Smooth muscle cell (in vitro differentiated cells): Measurements from ENCODE around the gene ZNF165. TPM values are rescaled to one million over a fixed set of nuclear protein-coding genes. Genes with fewer than 3 reads are reported as not detected.
"Not testable (repeated sequence)": the region's sequence is repeated elsewhere in the genome, so short reads cannot be mapped to it uniquely, and the experiment has no call there.

Source experiments
- DNase-seq: peaks from one replicate; lab custom pipeline; 2025; ENCODE audit not compliant: unreplicated experiment; lab: John Stamatoyannopoulos, UW
- H2AFZ ChIP-seq: fragments of 200-600 bp; sonication (generic); 2 replicates; pipeline ENCODE4 v1.6.0; 2016; ENCODE audit warnings: antibody characterized with exemption, low read depth, mild to moderate bottlenecking
- H3F3A ChIP-seq: fragments of 200-600 bp; sonication (generic); 2 replicates; pipeline ENCODE4 v1.6.0; 2017; ENCODE audit warnings: antibody characterized with exemption, low read depth
- H3K27ac ChIP-seq: fragments of 200-600 bp; sonication (generic); 2 replicates; pipeline ENCODE4 v1.5.1; 2016; ENCODE audit warnings: low read depth, mild to moderate bottlenecking
- H3K27me3 ChIP-seq: fragments of 200-600 bp; sonication (generic); 2 replicates; pipeline ENCODE4 v1.6.1; 2016; ENCODE audit warnings: low read depth, mild to moderate bottlenecking
- H3K36me3 ChIP-seq: fragments of 200-600 bp; sonication (generic); 2 replicates; pipeline ENCODE4 v1.5.1; 2016; ENCODE audit warnings: low read depth
- H3K4me1 ChIP-seq: fragments of 200-600 bp; sonication (generic); 2 replicates; pipeline ENCODE4 v1.5.1; 2016; ENCODE audit warnings: low read depth
- H3K4me2 ChIP-seq: fragments of 200-600 bp; sonication (generic); 2 replicates; pipeline ENCODE4 v1.6.0; 2016; ENCODE audit warnings: mild to moderate bottlenecking
- H3K4me3 ChIP-seq: fragments of 200-600 bp; sonication (generic); 2 replicates; pipeline ENCODE4 v1.5.1; 2016; ENCODE audit warnings: mild to moderate bottlenecking
- H3K79me2 ChIP-seq: fragments of 200-600 bp; sonication (generic); 2 replicates; pipeline ENCODE4 v1.6.0; 2016; ENCODE audit warnings: low read depth, mild to moderate bottlenecking
- H3K9ac ChIP-seq: fragments of 200-600 bp; sonication (generic); 2 replicates; pipeline ENCODE4 v1.6.0; 2016; ENCODE audit warnings: low read depth
- H3K9me3 ChIP-seq: fragments of 200-600 bp; sonication (generic); replicated peaks from 2 replicates; pipeline ENCODE4 v1.5.1; 2016; ENCODE audit warnings: low read depth
- H4K20me1 ChIP-seq: fragments of 200-600 bp; sonication (generic); 2 replicates; pipeline ENCODE4 v1.6.0; 2016; ENCODE audit warnings: low read depth
- WGBS: methylation state at CpG from one replicate; pipeline ENCODE4 v1.1.7; 2016; ENCODE audit warnings: low lambda C conversion rate; 5-methylcytosine and 5-hydroxymethylcytosine counted together
- polyA plus RNA-seq: library from polyadenylated mRNA; unstranded; fragments of >200 nt; fragmentation: Nextera tagmentation; extraction: Ambion mirVana; gene quantifications from 2 replicates; pipeline ENCODE4 v1.2.1, GENCODE V29; 2016
- total RNA-seq: library from RNA; depleted of rRNA; stranded (reverse); fragments of >200 nt; gene quantifications from 2 replicates; pipeline ENCODE4 v1.2.3, GENCODE V29; 2014
- TF ChIP-seq, protein P1 (sequence below): fragments of 200-600 bp; sonication (generic); IDR thresholded peaks from 2 replicates; pipeline ENCODE4 v1.5.1; 2017; ENCODE audit warnings: borderline replicate concordance, mild to moderate bottlenecking, antibody characterized with exemption; ENCODE audit not compliant: insufficient read depth, poor library complexity, severe bottlenecking

The ZNF165 gene
- total and polyA plus RNA-seq, 2 experiments from 2014 or later = 0.29 to 0.72 TPM

DNA sequence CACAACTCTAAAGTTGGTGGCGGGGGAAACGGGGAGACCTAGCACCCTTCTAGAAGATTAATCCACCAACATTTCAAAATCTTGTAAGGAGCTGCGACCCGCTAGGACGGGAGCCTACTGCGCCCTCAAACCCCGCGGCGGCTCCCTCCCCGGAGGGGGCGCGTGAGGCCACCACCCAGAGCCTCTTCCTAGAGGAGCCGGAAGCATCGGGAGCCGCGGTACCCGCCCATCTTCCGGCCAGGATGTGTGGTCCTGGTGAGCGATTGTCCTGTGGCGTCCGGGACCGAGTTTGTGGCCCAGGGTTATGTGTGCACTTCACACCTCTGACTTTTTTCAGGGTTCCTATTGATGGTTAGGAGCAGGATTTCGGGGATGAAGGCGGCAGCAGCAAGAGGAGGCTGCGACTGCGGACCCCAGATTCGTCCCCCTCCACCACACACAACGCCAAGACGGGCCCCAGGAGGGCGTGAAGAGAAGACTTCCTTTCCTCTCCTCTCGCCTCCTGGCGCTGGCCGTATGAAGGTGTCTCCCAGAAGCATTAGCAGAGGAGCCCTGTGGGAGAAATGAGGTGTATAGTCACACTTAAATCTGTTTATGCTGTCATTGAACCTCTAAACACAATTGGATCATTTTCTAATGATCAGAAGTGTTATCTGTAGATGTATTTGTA, 10.7 kb downstream of the ZNF165 start:
- H3K9me3 ChIP-seq = peaks cover 11% of the 10 kb centered on the region
- H3K27me3 ChIP-seq = no peaks in the 10 kb centered on the region
- no peaks in the 10 kb centered on the region for H3K4me1 ChIP-seq
- H3K4me2 ChIP-seq = no peak overlapping the region
- no peaks in the 10 kb centered on the region for H4K20me1 ChIP-seq
- H2AFZ ChIP-seq = no peak overlapping the region
- no peak overlapping the region for H3K27ac ChIP-seq
- H3K79me2 ChIP-seq = no peaks in the 10 kb centered on the region
- H3F3A ChIP-seq = no peaks in the 10 kb centered on the region
- no peak overlapping the region for H3K9ac ChIP-seq
- H3K4me3 ChIP-seq = no peak overlapping the region
- peaks cover 17% of the 10 kb centered on the region for H3K36me3 ChIP-seq
- no peak for DNase-seq
- TF ChIP-seq, protein P1, sequence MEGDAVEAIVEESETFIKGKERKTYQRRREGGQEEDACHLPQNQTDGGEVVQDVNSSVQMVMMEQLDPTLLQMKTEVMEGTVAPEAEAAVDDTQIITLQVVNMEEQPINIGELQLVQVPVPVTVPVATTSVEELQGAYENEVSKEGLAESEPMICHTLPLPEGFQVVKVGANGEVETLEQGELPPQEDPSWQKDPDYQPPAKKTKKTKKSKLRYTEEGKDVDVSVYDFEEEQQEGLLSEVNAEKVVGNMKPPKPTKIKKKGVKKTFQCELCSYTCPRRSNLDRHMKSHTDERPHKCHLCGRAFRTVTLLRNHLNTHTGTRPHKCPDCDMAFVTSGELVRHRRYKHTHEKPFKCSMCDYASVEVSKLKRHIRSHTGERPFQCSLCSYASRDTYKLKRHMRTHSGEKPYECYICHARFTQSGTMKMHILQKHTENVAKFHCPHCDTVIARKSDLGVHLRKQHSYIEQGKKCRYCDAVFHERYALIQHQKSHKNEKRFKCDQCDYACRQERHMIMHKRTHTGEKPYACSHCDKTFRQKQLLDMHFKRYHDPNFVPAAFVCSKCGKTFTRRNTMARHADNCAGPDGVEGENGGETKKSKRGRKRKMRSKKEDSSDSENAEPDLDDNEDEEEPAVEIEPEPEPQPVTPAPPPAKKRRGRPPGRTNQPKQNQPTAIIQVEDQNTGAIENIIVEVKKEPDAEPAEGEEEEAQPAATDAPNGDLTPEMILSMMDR = no peak
- 96% methylated on average over 33 of the region's 33 CpGs for WGBS

DNA sequence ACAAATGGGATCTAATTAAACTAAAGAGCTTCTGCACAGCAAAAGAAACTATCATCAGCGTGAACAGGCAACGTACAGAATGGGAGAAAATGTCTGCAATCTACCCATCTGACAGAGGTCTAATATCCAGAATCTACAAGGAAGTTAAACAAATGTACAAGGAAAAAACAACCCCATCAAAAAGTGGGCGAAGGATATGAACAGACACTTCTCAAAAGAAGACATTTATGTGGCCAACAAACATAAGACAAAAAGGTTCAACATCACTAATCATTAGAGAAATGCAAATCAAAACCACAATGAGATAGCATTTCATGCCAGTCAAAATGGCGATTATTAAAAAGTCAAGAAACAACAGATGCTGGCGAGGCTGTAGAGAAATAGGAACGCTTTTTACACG, 21.9 kb downstream of the ZNF165 start:
- not testable (repeated sequence) for H3K27ac ChIP-seq, H3K27me3 ChIP-seq, H3K9ac ChIP-seq, H3K36me3 ChIP-seq, H3K4me3 ChIP-seq, H3K4me1 ChIP-seq, DNase-seq, H3K9me3 ChIP-seq, H3K79me2 ChIP-seq, H4K20me1 ChIP-seq, H3F3A ChIP-seq, H3K4me2 ChIP-seq, H2AFZ ChIP-seq
- WGBS = 79% methylated on average over 7 of the region's 7 CpGs

DNA sequence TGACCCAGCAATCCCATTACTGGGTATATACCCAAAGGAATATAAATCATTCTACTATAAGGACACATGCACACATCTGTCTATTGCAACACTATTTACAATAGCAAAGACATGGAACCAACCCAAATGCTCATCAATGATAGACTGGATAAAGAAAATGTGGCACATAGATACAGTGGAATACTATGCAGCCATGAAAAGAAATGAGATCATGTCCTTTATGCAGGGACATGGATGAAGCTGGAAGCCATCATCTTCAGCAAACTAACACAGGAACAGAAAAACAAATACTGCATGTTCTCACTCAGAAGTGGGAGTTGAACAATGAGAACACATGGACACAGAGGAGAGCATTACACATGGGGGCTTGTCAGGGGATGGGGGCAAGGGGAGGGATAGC, 22.3 kb downstream of the ZNF165 start:
- H3K9me3 ChIP-seq, DNase-seq, H2AFZ ChIP-seq, H3K27ac ChIP-seq, H3K27me3 ChIP-seq, H3K9ac ChIP-seq, H3K4me1 ChIP-seq, H3F3A ChIP-seq, H3K4me2 ChIP-seq, H3K36me3 ChIP-seq, H3K4me3 ChIP-seq, H4K20me1 ChIP-seq, H3K79me2 ChIP-seq: not testable (repeated sequence)

DNA sequence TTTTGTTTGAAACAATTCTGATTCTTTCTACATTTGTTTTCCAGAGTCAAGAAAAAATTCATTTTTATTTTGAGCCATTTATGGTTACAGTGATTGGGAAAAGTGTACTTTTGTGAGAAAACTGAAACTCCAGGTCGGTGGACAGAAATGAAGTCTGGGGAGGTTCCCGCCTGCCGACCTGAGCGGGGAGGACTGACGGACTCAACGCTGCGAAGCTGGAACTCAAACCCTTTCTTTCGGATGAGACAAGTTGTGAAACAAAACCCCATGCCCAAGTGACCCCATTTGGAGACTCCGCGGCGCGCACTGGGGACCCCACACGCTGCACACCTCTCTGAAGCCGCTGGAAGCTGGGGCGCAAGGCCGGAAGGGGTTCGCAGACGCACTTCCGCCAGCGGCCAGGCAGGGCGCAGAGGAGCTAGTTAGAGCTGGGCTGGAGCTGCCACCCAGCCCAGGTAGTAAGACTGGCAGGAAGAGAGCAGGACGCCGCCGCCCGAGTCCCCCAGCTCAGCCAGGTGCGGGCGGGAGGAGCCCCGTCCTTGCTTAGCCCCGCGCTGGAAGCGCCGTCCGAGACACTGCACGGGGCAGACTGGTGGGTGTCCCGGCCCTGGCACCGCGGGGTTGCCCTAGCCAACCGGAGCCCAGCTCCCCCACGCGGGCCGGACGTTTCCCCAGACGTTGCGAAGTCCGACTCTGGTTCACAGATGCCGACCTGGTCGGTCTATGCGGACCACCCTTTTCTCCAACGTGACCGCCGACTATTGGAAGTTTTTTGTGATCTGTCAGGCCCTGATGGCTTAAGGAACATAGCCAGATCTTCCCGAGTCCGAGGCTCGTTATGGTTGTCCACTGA, 24.2 kb downstream of the ZNF165 start:
- TF ChIP-seq, protein P1 = peak; percentile 36
- peaks cover 4% of the 10 kb centered on the region for H3F3A ChIP-seq
- peak overlapping the region; percentile 82 for H3K4me3 ChIP-seq
- WGBS = 2% methylated on average over 54 of the region's 54 CpGs
- H4K20me1 ChIP-seq = no peaks in the 10 kb centered on the region
- H3K36me3 ChIP-seq = no peaks in the 10 kb centered on the region
- peak overlapping the region; percentile 91 for H3K4me2 ChIP-seq
- H3K27ac ChIP-seq = no peak overlapping the region
- peaks cover 4% of the 10 kb centered on the region for H3K27me3 ChIP-seq
- H3K9me3 ChIP-seq = no peaks in the 10 kb centered on the region
- peak overlapping the region; percentile 30 for H3K9ac ChIP-seq
- DNase-seq = peak; percentile 59
- H3K4me1 ChIP-seq = peaks cover 8% of the 10 kb centered on the region
- no peaks in the 10 kb centered on the region for H3K79me2 ChIP-seq
- H2AFZ ChIP-seq = peak overlapping the region; percentile 98
